HG03196 (cell line): ENCODE results near the gene ZNF630.
A peak's percentile ranks its signal among the peaks of the same experiment; 100 is the strongest.
"Not testable (repeated sequence)": the region's sequence is repeated elsewhere in the genome, so short reads cannot be mapped to it uniquely, and the experiment has no call there.

ENCODE experiments used
- ATAC-seq: cut with Tn5 transposase; IDR thresholded peaks from one replicate; pipeline ENCODE4 v1.9.1; 2021; ENCODE audit not compliant: unreplicated experiment

The ZNF630 gene

GRCh38 chrX:48071064-48071985 lies at the start of gene ZNF630:
Gene ZNF630 (minus strand): TSS chrX:48071640. CDS start chrX:48066886, 4,754 bp downstream.
- peak; percentile 86 for ATAC-seq

DNA sequence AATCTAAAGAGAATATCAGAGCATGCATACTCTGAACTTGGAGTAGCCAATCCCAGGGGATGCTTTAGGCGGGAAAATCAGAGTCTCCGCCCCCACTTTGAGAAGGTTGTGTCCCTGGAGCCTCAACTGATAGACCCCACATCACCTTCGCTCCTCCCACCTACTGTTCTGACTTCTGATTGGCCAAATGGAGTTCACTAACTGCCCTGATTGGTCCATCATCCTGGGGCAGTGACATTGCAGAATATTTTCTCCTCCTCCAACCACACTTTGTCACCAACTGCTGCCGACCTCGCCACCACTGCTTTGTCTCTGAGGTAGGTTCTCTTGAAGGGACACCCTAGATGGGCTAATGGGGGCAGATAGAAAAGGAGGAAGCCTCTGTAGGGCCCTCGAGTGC lies 36.3 kb upstream of the ZNF630 start:
- ATAC-seq, result no peak

- no peak for ATAC-seq
Measured at GRCh38 chrX:48102874-48103374, 31.5 kb upstream of the ZNF630 start.

- ATAC-seq, result no peak
Measured at GRCh38 chrX:48101443-48101842, 30.0 kb upstream of the ZNF630 start.

DNA sequence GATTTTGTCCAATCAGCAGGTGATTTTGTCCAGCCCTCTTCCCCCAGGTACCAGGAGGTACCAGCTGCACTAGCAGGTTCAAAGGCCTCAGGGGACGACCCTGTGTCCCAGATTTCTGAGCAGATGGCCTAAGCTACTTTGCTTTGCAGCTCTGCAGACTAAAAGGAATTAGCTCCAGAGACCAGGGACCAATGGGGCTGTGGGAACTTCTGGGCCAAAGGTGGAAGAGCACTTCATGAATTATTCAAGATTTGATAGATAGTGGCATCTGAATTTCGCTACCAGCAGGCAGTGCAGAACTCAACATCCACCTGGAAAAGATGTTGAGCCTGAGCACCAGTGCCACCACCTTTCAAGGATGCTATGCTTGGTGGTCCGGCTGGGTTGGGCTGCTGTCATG lies 21.1 kb upstream of the ZNF630 start:
- ATAC-seq, result not testable (repeated sequence)

- ATAC-seq, result no peak
Measured at GRCh38 chrX:48090123-48090522, 18.7 kb upstream of the ZNF630 start.

- ATAC-seq, result no peak
Measured at GRCh38 chrX:48086082-48086481, 14.6 kb upstream of the ZNF630 start.

DNA sequence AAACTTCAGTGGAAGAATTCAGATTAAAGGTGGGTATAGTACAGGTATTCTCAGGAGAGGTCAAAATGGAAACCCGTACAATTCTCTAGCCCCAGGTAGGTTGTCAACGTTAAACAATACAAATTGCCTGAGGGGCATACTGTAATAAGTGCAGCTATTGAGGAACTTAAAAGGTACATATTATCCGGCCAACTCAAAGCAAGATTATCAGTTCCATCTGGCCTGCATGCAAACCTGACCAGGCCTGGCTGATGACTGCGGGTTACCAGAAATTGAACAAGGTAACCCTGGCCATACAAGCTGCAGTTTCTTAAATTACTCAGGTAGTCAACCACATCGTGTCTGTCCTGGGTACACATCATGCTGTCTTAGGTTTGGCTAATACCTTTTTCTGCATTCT lies 12.3 kb upstream of the ZNF630 start:
- ATAC-seq, result no peak

GRCh38 chrX:48083212-48083611 lies 11.8 kb upstream of the ZNF630 start:
- no peak for ATAC-seq

DNA sequence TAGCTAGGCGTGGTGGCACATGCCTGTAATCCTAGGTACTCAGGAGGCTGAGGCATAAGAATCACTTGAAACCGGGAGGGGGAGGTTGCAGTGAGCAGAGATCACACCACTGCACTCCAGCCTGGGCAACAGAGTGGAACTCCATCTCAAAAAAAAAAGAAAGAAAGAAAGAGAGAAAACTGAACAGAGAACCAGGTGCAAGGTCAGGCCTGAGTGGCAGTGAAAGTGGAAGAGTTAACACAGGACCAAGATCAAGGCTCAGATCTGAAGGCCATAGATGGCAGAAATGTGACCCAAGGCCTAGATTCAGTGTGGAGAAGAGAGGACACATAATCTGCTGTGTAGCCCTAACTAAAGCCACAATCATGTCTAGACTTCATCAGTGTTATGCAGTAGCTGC lies 4.9 kb upstream of the ZNF630 start:
- no peak for ATAC-seq

DNA sequence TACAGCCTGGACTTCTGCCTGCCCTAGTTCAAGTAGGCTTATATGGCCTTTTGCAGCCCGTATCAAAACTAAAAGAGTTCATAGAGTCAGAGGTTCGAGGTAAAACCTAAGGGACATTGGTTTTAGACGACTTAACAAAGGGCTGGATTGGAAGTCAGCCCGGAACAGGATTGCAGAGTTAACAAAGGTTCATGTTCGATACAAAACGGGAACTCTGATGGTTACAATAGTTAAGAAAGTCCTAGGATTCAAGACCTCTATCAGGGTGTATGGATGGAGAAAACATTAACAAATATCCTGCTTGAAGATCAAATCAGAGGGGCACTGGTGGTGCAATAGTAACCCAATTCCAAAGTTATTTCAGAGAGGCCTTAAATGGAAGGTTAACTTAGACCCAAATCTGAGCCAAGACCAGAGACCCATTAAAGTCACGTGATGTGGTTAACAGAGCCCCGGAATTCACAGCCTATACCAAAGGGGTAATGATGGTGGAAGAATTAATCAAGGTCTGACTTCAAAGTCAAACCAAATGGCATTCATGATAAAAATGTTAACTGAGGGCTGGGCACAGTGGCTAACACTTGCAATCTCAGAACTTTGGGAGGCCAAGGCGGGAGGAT lies 656 bp upstream of the ZNF630 start:
- ATAC-seq, result no peak

- no peak for ATAC-seq
Measured at GRCh38 chrX:48068096-48068887, 3.1 kb downstream of the ZNF630 start.

- ATAC-seq, result no peak
Measured at GRCh38 chrX:48064261-48064660, 7.2 kb downstream of the ZNF630 start.

GRCh38 chrX:48059296-48059639 lies 12.2 kb downstream of the ZNF630 start:
- ATAC-seq, result no peak

- ATAC-seq, result no peak
Measured at GRCh38 chrX:48058621-48059295, 12.7 kb downstream of the ZNF630 start.

DNA sequence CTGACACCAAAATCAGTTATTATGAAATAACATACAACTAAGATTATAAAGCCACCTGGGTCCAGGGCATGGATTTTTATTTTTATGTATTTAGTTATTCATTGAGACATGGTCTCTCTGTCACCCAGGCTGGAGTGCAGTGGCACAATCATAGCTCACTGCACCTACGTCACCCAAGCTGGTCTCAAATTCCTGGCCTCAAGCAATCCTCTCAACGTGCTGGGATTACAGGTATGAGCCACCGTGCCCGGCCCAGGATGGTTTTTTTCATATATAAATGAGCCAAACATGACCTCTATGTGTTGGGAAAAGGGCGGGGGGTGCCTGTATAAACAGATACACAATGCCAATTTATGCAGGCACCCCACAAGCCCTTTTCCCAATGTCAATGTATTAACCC lies 24.6 kb downstream of the ZNF630 start:
- ATAC-seq, result no peak

GRCh38 chrX:48045410-48046311 lies 25.8 kb downstream of the ZNF630 start:
- ATAC-seq, result no peak

DNA sequence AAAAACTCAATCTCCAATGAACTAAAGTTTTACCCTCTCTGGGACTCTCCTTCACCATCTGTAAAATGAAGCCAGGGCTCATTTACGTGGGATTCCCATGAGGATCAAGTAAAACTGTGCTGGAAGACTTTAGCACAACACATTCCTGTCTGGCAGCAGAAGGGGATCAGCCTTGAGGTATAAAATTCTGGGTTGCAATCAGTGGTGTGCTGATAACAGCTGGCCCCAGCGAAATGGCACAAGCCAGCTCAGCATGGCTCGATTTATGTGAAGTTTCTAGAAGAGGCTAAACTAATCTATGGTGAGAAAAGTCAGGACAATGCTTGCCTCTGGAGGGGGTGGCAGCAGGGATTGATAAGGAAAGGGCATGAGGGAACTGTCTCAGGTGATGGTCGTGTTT lies 28.4 kb downstream of the ZNF630 start:
- ATAC-seq, result no peak

DNA sequence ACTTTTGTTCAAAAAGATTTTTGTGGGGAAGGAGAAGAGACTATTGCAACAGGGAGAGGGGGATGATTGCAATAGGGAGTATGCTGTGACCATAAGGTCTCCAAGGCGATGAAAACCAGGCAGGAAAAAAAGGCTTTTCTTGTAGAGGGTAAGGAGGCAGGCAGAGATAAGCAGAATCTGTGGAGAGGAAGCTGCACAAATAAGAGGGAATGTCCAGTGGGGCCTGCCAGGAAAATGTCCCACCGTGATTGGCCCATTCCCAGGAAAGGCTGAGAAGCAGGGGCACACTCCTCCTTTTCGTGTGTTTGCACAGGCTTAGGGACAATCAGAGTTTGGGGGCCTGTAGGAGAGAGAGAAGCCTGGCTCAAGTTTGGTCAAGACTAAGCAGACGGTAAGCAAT lies 35.5 kb downstream of the ZNF630 start:
- ATAC-seq, result no peak

DNA sequence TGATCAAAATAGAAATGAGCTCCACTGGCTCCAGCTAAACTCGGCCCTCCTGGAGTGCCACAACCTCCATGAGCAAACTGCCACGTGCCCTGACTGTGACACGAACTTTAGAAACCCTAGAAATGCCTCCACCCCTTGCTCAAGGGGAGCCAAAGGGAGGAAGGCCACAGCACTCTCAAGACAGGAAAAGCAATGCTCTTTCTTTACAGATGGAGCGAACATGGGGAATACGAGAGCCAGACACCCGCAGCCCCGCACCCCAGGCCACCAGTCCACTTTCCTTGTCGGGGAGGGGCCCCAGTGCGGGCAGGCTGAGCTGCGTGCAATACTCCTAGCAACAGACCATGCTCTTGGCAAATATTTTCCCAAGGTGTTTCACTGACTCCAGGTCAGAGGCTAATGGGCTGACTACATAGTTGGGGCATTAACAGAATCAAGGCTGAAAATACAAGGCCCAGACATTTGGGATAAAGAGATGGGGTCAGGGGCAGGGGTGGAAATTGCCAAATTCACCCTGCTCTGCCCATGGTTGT lies 40.7 kb downstream of the ZNF630 start:
- ATAC-seq, result not testable (repeated sequence)
